Astrocyte (in vitro differentiated cells and primary cell): ENCODE measurements around the gene ONECUT2.

Experiments used
- CTCF ChIP-seq: IDR thresholded peaks from 2 replicates; pipeline ENCODE4 v1.5.1; 2011; ENCODE audit warnings: low read depth, mild to moderate bottlenecking, inconsistent platforms, low read length, moderate library complexity; ENCODE audit not compliant: insufficient read depth
- EZH2 ChIP-seq: IDR thresholded peaks from 2 replicates; pipeline ENCODE4 v1.6.1; 2012; ENCODE audit warnings: mild to moderate bottlenecking, low read length, inconsistent platforms; ENCODE audit not compliant: insufficient read depth

- TF ChIP-seq CTCF (no peak), EZH2 (no peak)
Observed at GRCh38 chr18:57516056-57516455, 80.9 kb downstream of the ONECUT2 start.
